Upper lobe of right lung (tissue), 1 donor: ENCODE data around the gene USP32. TPM values are rescaled to one million over a fixed set of nuclear protein-coding genes. Genes with fewer than 3 reads are reported as not detected.

Experiments
- ATAC-seq: fragments of 200-7000 bp; cut with Tn5 transposase; one replicate; pipeline ENCODE4 v1.9.1; 2020; ENCODE audit warnings: mild to moderate bottlenecking, moderate library complexity
- DNase-seq: peaks from one replicate; pipeline ENCODE4 v3.0.0-alpha.2; 2020
- H3K27ac ChIP-seq: fragments of 200-600 bp; one replicate; pipeline ENCODE4 v1.8.0; 2022
- H3K27me3 ChIP-seq: fragments of 200-600 bp; one replicate; pipeline ENCODE4 v1.8.0; 2022; ENCODE audit warnings: mild to moderate bottlenecking
- H3K36me3 ChIP-seq: fragments of 200-600 bp; one replicate; pipeline ENCODE4 v1.8.0; 2022
- H3K4me1 ChIP-seq: fragments of 200-600 bp; one replicate; pipeline ENCODE4 v1.8.0; 2022
- H3K4me3 ChIP-seq: fragments of 200-600 bp; one replicate; pipeline ENCODE4 v1.8.0; 2022; ENCODE audit warnings: mild to moderate bottlenecking
- H3K9me3 ChIP-seq: fragments of 200-600 bp; one replicate; pipeline ENCODE4 v1.8.0; 2022
- intact Hi-C: fragments of 100-400 bp; cut with DNase I; formaldehyde crosslinking; loops from one replicate; pipeline ENCODE4 v1.11.0; 2022
- total RNA-seq: library from RNA; stranded (reverse); fragmentation: NEBNext Ultra II Directional; extraction: Animal tissue kit (Norgen Biotek cat#: 25700); gene quantifications from one replicate; pipeline ENCODE4 v1.2.1, GENCODE V29; 2021
- TF ChIP-seq, protein P1 (sequence below): fragments of 200-600 bp; IDR thresholded peaks from one replicate; pipeline ENCODE4 v1.8.0; 2022; ENCODE audit warnings: antibody characterized with exemption
- donor health status: DM: no; HTN: yes; CAD: no; lungs with severe emphysema.

The USP32 gene
- total RNA-seq, 1 donor from 2014 or later, result 72.4 TPM

DNA sequence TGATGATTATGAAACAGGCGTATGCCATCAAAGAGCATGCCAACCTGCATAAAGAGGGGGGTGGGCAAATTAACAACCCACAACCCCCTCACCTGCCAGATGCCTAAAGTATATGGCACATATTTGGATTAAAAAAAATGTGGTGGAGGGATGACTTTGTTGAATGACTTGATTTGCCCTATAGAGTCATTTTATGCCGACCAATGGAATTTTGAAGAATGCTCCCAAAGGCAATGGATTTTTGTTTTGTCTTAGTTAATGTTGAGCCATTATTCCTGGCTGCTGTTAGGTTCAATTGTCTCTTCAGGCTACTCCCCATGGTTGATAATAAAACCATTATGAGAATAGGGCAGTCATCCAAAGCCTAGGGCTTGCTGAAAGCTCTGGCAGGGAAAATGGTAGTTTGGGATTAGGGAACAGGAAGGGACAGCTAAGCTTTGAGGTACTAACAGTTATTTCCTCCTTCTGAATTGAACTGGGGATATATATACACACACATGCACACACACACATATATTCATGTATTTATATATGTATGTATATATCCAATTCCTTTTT is 24.5 kb upstream of the USP32 start:
- Histone ChIP-seq H3K4me1 (peaks cover 3% of the 10 kb centered on the region), H3K36me3 (no peaks in the 10 kb centered on the region), H3K9me3 (no peaks in the 10 kb centered on the region), H3K27me3 (no peaks in the 10 kb centered on the region), H3K27ac (no peak overlapping the region), H3K4me3 (no peak overlapping the region)
- intact Hi-C loops, result no loop called here
- TF ChIP-seq, protein P1, sequence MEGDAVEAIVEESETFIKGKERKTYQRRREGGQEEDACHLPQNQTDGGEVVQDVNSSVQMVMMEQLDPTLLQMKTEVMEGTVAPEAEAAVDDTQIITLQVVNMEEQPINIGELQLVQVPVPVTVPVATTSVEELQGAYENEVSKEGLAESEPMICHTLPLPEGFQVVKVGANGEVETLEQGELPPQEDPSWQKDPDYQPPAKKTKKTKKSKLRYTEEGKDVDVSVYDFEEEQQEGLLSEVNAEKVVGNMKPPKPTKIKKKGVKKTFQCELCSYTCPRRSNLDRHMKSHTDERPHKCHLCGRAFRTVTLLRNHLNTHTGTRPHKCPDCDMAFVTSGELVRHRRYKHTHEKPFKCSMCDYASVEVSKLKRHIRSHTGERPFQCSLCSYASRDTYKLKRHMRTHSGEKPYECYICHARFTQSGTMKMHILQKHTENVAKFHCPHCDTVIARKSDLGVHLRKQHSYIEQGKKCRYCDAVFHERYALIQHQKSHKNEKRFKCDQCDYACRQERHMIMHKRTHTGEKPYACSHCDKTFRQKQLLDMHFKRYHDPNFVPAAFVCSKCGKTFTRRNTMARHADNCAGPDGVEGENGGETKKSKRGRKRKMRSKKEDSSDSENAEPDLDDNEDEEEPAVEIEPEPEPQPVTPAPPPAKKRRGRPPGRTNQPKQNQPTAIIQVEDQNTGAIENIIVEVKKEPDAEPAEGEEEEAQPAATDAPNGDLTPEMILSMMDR, result no peak
- no peak for ATAC-seq
- no peak for DNase-seq

DNA sequence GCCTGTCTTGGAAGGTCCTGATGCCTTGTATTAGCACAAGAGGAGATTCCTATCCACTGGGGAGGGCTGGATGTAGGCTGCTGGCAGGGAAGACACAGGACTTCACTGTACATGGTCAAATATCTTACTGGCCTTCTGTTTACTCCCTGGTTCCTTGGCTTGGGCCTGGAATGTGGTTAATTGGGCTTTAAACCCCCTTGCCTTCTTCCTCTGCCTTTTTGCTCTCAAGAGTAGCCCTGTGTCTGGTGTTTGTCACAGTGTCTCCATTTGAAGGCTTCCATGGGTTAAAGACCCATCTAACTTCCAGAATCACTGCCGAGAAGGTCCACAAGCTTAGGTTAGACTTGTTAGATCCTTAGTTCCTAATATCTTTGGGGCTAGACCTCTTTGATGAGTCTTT is 23.2 kb upstream of the USP32 start:
- TF ChIP-seq, protein P1, result no peak
- Histone ChIP-seq H3K4me3 (no peak overlapping the region), H3K4me1 (no peaks in the 10 kb centered on the region), H3K27ac (no peak overlapping the region), H3K27me3 (no peaks in the 10 kb centered on the region), H3K36me3 (no peaks in the 10 kb centered on the region), H3K9me3 (no peaks in the 10 kb centered on the region)
- no peak for ATAC-seq
- intact Hi-C loops, result no loop called here
- no peak for DNase-seq

DNA sequence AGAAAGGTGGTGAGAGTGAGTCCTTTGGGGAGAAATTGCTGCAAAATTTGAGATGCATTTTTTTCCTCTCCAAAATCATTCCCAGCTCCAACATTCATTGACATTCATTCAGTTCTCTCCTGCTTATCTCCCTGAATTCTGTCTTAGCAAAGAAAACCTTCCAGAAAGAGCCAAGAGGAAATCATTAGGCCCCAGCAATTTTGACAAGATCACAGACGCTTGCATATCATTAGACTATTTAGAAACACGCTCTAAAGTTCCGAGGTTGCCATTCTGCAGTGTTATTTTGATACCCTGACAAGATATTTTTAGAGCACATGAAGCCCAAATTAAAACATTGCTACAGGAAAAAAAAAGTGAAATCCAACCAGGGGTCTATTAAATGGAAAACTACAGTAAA is 20.8 kb upstream of the USP32 start:
- DNase-seq, result no peak
- H3K27me3 ChIP-seq, result no peaks in the 10 kb centered on the region
- no peak for ATAC-seq
- no peak overlapping the region for H3K4me3 ChIP-seq
- no peak overlapping the region for H3K27ac ChIP-seq
- TF ChIP-seq, protein P1, result no peak
- no peaks in the 10 kb centered on the region for H3K36me3 ChIP-seq
- intact Hi-C loops, result no loop called here
- H3K9me3 ChIP-seq, result no peaks in the 10 kb centered on the region
- no peaks in the 10 kb centered on the region for H3K4me1 ChIP-seq

DNA sequence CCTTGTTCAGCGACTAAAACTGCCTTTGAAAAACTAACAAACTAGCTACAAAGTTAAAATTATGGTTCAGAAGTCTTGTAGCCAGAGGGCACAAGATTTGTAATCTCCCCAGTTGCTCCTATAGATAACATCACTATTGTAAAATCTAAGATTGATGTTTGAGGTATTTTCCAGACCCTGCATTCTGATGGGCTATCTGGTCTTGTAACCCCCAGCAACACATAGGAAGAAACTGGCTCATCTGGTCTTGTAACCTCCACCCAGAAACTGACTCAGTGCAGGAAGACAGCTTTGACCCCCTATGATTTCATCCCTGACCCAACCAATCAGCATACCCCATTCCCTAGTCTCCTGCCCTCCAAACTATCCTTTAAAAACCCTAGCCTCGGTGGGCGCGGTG is 18.1 kb upstream of the USP32 start:
- Histone ChIP-seq H3K4me1 (no peaks in the 10 kb centered on the region), H3K27me3 (no peaks in the 10 kb centered on the region), H3K9me3 (no peaks in the 10 kb centered on the region), H3K27ac (no peak overlapping the region), H3K4me3 (no peak overlapping the region), H3K36me3 (no peaks in the 10 kb centered on the region)
- ATAC-seq (no peak), DNase-seq (no peak)
- intact Hi-C loops, result no loop called here
- TF ChIP-seq, protein P1, result no peak

DNA sequence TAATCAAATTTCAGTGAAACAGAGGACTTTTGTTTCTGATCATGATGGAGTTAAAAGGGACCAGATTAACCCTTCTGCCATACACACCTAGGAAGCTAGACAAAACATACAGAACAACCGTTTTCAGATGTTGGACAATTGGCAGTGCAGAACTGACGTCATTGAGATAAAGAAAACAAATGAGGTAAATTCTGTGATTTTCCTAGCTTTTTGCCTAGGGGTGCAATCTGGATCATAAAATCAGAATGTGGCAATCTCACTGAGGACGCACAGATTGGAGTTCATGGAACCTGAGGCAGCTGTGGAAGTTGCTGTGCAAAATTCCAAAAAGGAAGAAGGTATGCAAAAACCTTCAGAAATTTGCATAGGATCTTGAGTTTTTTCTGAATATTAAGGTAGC is 15.0 kb upstream of the USP32 start:
- intact Hi-C loops, result no loop called here
- ATAC-seq, result no peak
- TF ChIP-seq, protein P1, result no peak

DNA sequence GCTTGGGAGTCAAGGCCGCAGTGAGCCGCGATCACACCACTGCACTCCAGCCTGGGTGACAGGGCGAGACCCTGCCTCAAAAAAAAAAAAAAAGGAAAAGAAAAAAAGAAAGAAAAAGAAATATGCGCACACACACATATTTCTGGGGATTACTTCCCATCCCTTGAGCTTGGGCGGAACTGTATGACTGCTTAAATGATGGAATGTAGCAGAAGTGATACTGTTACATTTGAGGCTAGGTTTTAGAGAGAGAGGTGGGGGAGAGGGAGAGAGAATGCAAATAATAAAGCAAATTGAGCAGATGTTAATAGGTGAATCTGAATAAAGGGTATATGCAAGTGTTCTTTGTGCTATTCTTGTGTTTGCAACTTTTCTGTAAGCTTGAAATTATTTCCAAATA is 12.0 kb upstream of the USP32 start:
- intact Hi-C loops, result no loop called here
- Histone ChIP-seq H3K27ac (no peak overlapping the region), H3K36me3 (no peaks in the 10 kb centered on the region), H3K27me3 (no peaks in the 10 kb centered on the region), H3K4me3 (no peak overlapping the region), H3K4me1 (no peaks in the 10 kb centered on the region), H3K9me3 (no peaks in the 10 kb centered on the region)
- TF ChIP-seq, protein P1, result no peak
- DNase-seq, result no peak
- ATAC-seq, result no peak

More for the DNA sequence above, 15.0 kb upstream of the USP32 start:
- Histone ChIP-seq H3K36me3 (no peaks in the 10 kb centered on the region), H3K27ac (no peak overlapping the region), H3K9me3 (no peaks in the 10 kb centered on the region), H3K4me1 (no peaks in the 10 kb centered on the region), H3K27me3 (no peaks in the 10 kb centered on the region), H3K4me3 (no peak overlapping the region)
- no peak for DNase-seq
